ENCODE measurements around the gene LMX1B. TPM values are rescaled to one million over a fixed set of nuclear protein-coding genes. Genes with fewer than 3 reads are reported as not detected.
"Not testable (repeated sequence)": the region's sequence is repeated elsewhere in the genome, so short reads cannot be mapped to it uniquely, and the experiment has no call there.

Gene LMX1B
- polyA plus RNA-seq, 3 donors = 16.0 to 18.1 (median 17.0) TPM

- DNase-seq (ENCODE audit: low read depth in 3 of 3, low spot score in 2 of 3) = no peak
These were observed 91.4 kb downstream of the LMX1B start for GRCh38 chr9:126704892-126705766.

GRCh38 chr9:126705767-126706697, 92.3 kb downstream of the LMX1B start:
- no peak for DNase-seq (ENCODE audit: low read depth in 3 of 3, low spot score in 2 of 3)

- DNase-seq (ENCODE audit: low read depth in 3 of 3, low spot score in 2 of 3) = no peak
These were observed 92.9 kb downstream of the LMX1B start for GRCh38 chr9:126706698-126707053.

GRCh38 chr9:126707083-126707482, 93.4 kb downstream of the LMX1B start:
- DNase-seq (ENCODE audit: low read depth in 3 of 3, low spot score in 2 of 3) = no peak

GRCh38 chr9:126707712-126708111, 94.0 kb downstream of the LMX1B start:
- not testable (repeated sequence) for DNase-seq (ENCODE audit: low read depth in 3 of 3, low spot score in 2 of 3)

- DNase-seq (ENCODE audit: low read depth in 3 of 3, low spot score in 2 of 3) = no peak
These were observed 94.5 kb downstream of the LMX1B start for GRCh38 chr9:126708178-126708577.

GRCh38 chr9:126709241-126709640, 95.5 kb downstream of the LMX1B start:
- DNase-seq (ENCODE audit: low read depth in 3 of 3, low spot score in 2 of 3) = no peak

- DNase-seq (ENCODE audit: low read depth in 3 of 3, low spot score in 2 of 3) = no peak
These were observed 101.7 kb downstream of the LMX1B start for GRCh38 chr9:126715382-126715781.

- not testable (repeated sequence) for DNase-seq (ENCODE audit: low read depth in 3 of 3, low spot score in 2 of 3)
These were observed 103.7 kb downstream of the LMX1B start for GRCh38 chr9:126717441-126717840.

- DNase-seq (ENCODE audit: low read depth in 3 of 3, low spot score in 2 of 3) = peak in 2 of 3 donors; percentile 75 to 84
These were observed 105.9 kb downstream of the LMX1B start for GRCh38 chr9:126719618-126720031.

GRCh38 chr9:126720036-126720435, 106.3 kb downstream of the LMX1B start:
- no peak for DNase-seq (ENCODE audit: low read depth in 3 of 3, low spot score in 2 of 3)

- DNase-seq (ENCODE audit: low read depth in 3 of 3, low spot score in 2 of 3) = no peak
These were observed 107.2 kb downstream of the LMX1B start for GRCh38 chr9:126720661-126721563.

GRCh38 chr9:126721564-126721981, 107.8 kb downstream of the LMX1B start:
- DNase-seq (ENCODE audit: low read depth in 3 of 3, low spot score in 2 of 3) = no peak

- DNase-seq (ENCODE audit: low read depth in 3 of 3, low spot score in 2 of 3) = peak in 1 of 3 donors; percentile 78
These were observed 108.7 kb downstream of the LMX1B start for GRCh38 chr9:126722252-126722921.

GRCh38 chr9:126722922-126723806, 109.4 kb downstream of the LMX1B start:
- no peak for DNase-seq (ENCODE audit: low read depth in 3 of 3, low spot score in 2 of 3)

- DNase-seq (ENCODE audit: low read depth in 3 of 3, low spot score in 2 of 3) = no peak
These were observed 110.1 kb downstream of the LMX1B start for GRCh38 chr9:126723807-126724172.

GRCh38 chr9:126724226-126724625, 110.5 kb downstream of the LMX1B start:
- no peak for DNase-seq (ENCODE audit: low read depth in 3 of 3, low spot score in 2 of 3)

- not testable (repeated sequence) for DNase-seq (ENCODE audit: low read depth in 3 of 3, low spot score in 2 of 3)
These were observed 111.8 kb downstream of the LMX1B start for GRCh38 chr9:126725485-126725884.

- not testable (repeated sequence) for DNase-seq (ENCODE audit: low read depth in 3 of 3, low spot score in 2 of 3)
These were observed 114.5 kb downstream of the LMX1B start for GRCh38 chr9:126728210-126728609.
